Measurements from ENCODE around the gene RHBDL1. TPM values are rescaled to one million over a fixed set of nuclear protein-coding genes. Genes with fewer than 3 reads are reported as not detected.

RHBDL1 gene
- total RNA-seq, 2 experiments from 2014 or later: 0.79 to 0.89 TPM

GRCh38 chr16:682493-683395 is 7.3 kb downstream of the RHBDL1 start:
- CTCF ChIA-PET: interaction anchor here (1.5 to 1.7 kb wide), 2 partner anchors 29 to 35 kb away, joined by 6 to 7 read pairs; no protein-coding TSS in a partner anchor
- peaks cover 26% of the 10 kb centered on the region for H3K36me3 Mint-ChIP-seq (ENCODE audit: low read depth)
- intact Hi-C loops (cut with micrococcal nuclease): no loop called here
- no peak for TF ChIP-seq CTCF (IDR thresholded peaks at IDR 0.05)
- H3K4me1 Mint-ChIP-seq (ENCODE audit: low read depth): peaks cover 47% of the 10 kb centered on the region
- H3K9me3 Mint-ChIP-seq: no peaks in the 10 kb centered on the region
- no peak for ATAC-seq
- POLR2A ChIA-PET: interaction anchor here (0.6 to 1.7 kb wide), 5 partner anchors 13 to 45 kb away, joined by 4 to 8 read pairs (median 4); partner anchors contain the start of gene RHOT2
- peak overlapping the region; percentile 83 for H3K4me3 Mint-ChIP-seq
- H3K27ac Mint-ChIP-seq: peak overlapping the region; percentile 68
- H3K27me3 Mint-ChIP-seq: no peaks in the 10 kb centered on the region
- no peak for DNase-seq

- peak overlapping the region; percentile 68 for H3K27ac Mint-ChIP-seq
- H3K4me3 Mint-ChIP-seq: peak overlapping the region; percentile 83
- no peak for ATAC-seq
- no peaks in the 10 kb centered on the region for H3K9me3 Mint-ChIP-seq
- TF ChIP-seq CTCF (IDR thresholded peaks at IDR 0.05): no peak
- intact Hi-C loops (cut with micrococcal nuclease): no loop called here
- no peak for DNase-seq
- ChIA-PET POLR2A (interaction anchor here (0.6 to 1.7 kb wide), 7 partner anchors 9 to 158 kb away, joined by 3 to 8 read pairs (median 3); partner anchors contain the start of genes METTL26 and WDR90), CTCF (interaction anchor here (1.0 kb wide), 1 partner anchor 32 kb away, joined by 3 read pairs; no protein-coding TSS in a partner anchor)
- H3K36me3 Mint-ChIP-seq (ENCODE audit: low read depth): peaks cover 26% of the 10 kb centered on the region
- H3K4me1 Mint-ChIP-seq (ENCODE audit: low read depth): peaks cover 48% of the 10 kb centered on the region
- H3K27me3 Mint-ChIP-seq: no peaks in the 10 kb centered on the region
Observed at GRCh38 chr16:683396-684070, 8.1 kb downstream of the RHBDL1 start.

- Mint-ChIP-seq H3K4me3 (peak within 1 kb of the TSS; percentile 83), H3K9me3 (no peaks in the 10 kb centered on the region), H3K36me3 (ENCODE audit: low read depth) (peaks cover 26% of the 10 kb centered on the region), H3K27me3 (no peaks in the 10 kb centered on the region), H3K27ac (peak within 1 kb of the TSS; percentile 68), H3K4me1 (ENCODE audit: low read depth) (peaks cover 52% of the 10 kb centered on the region)
- POLR2A ChIA-PET: interaction anchor here (0.6 to 1.7 kb wide), 10 partner anchors 9 to 158 kb away, joined by 3 to 8 read pairs (median 3); partner anchors contain the start of genes METTL26, RHBDL1 and WDR90
- TF ChIP-seq CTCF (IDR thresholded peaks at IDR 0.05): no peak
- ATAC-seq: peak; percentile 73
- CTCF ChIA-PET: interaction anchor here (1.0 kb wide), 1 partner anchor 32 kb away, joined by 3 read pairs; no protein-coding TSS in a partner anchor
- intact Hi-C loops (cut with micrococcal nuclease): no loop called here
- DNase-seq: peak; percentile 98
Observed at GRCh38 chr16:684071-684794, 8.8 kb downstream of the RHBDL1 start, which contains the start of gene JMJD8. Gene JMJD8 (minus strand): TSS chr16:684334. CDS start chr16:684319, 15 bp downstream.

- ChIA-PET POLR2A (interaction anchor here (0.8 to 1.3 kb wide), 5 partner anchors 8 to 51 kb away, joined by 3 to 5 read pairs (median 4); partner anchors contain the start of gene METTL26), CTCF (interaction anchor here (1.2 kb wide), 1 partner anchor 10 kb away, joined by 3 read pairs; no protein-coding TSS in a partner anchor)
- Mint-ChIP-seq H3K27ac (no peak overlapping the region), H3K9me3 (no peaks in the 10 kb centered on the region), H3K4me3 (no peak overlapping the region), H3K27me3 (no peaks in the 10 kb centered on the region), H3K4me1 (ENCODE audit: low read depth) (peaks cover 55% of the 10 kb centered on the region), H3K36me3 (ENCODE audit: low read depth) (peaks cover 26% of the 10 kb centered on the region)
- ATAC-seq: no peak
- DNase-seq: no peak
- intact Hi-C loops (cut with micrococcal nuclease): no loop called here
- TF ChIP-seq CTCF (IDR thresholded peaks at IDR 0.05): no peak
Observed at GRCh38 chr16:684961-685696, 9.7 kb downstream of the RHBDL1 start.

All from activated CD8-positive, alpha-beta T cell treated with anti-CD3 and anti-CD28 coated beads for 36 hours (primary cell).